Subcutaneous adipose tissue (tissue), 4 donors: Measurements from ENCODE around the gene BICRA. TPM values are rescaled to one million over a fixed set of nuclear protein-coding genes. Genes with fewer than 3 reads are reported as not detected.

Source experiments
- CTCF ChIP-seq: fragments of 450-650 bp; IDR thresholded peaks from one replicate; pipeline ENCODE4 v1.5.1; 2016; ENCODE audit warnings: low read depth, mild to moderate bottlenecking, control low read depth, antibody characterized with exemption, moderate library complexity
- total RNA-seq, 4 donors: library from RNA; depleted of rRNA; stranded (reverse); fragments of >200 nt; gene quantifications; one replicate each; pipeline ENCODE4 v1.1.0, GENCODE V29; 2016

BICRA gene
- total RNA-seq, 4 donors from 2014 or later = 5.1 to 13.2 (median 8.8) TPM

- TF ChIP-seq CTCF = no peak
Measured at GRCh38 chr19:47651691-47652090, 42.8 kb downstream of the BICRA start.

GRCh38 chr19:47652285-47652684 is 43.4 kb downstream of the BICRA start:
- no peak for TF ChIP-seq CTCF

- no peak for TF ChIP-seq CTCF
Measured at GRCh38 chr19:47653856-47654255, 44.9 kb downstream of the BICRA start.

DNA sequence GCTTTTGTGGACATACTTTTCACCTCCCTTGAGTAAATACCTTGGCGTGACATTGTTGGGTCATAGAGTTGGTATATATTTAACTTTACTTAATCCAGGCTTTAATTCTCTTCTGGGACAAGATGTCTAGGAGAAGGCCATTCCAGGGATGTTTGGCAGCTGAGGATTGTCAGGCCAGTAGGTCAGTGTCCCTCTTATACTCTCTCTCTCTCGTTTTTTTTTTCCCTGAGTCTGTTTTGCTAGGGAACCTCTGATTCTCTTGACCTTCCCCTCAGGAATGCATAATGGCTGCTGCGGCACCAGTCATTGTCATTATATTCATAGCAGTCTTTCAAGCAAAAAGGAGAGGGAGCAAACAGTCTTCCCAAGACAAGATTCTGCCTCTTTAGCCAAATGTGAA is 48.8 kb downstream of the BICRA start:
- no peak for TF ChIP-seq CTCF

DNA sequence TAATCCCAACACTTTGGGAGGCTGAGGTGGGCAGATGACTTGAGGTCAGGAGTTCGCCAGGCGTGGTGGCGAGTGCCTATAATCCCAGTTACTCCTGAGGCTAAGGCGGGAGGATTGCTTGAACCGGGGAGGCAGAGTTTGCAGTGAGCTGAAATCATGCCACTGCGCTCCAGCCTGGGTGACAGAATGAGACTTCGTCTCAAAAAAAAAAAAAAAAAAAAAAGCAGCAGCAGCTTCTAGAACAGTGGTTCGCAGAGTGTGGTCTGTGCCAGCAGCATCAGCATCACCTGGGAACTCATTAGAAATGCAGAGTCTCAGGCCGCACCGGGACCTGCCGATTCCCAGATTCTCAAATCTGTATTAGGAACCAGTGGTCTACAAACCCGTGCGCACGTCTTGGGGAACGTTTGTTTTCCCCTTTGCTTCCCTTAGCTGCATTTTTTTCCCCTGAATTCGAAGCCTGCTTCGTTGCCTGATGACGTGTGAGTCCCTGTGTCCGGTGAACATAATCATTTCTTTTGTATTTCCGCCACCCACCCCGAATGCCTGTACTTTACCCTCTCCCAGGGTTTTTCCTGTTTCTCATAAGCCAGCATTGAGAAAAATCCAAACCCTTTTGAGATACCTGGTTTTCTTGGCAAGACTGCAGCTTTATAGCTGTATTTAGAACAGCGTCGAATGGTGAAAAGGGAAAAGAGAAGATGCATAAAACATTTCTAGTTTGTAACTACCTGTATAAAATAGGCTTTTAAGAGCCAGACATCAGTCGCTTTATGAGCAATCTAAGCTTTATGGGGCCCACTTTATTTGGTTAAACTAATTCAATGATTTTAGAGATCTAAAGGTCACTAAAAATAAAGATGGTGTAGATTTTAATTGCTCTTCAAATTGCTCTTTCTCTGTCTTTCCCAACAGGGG is 49.8 kb downstream of the BICRA start:
- no peak for TF ChIP-seq CTCF

- TF ChIP-seq CTCF = no peak
Measured at GRCh38 chr19:47660435-47660832, 51.5 kb downstream of the BICRA start.

DNA sequence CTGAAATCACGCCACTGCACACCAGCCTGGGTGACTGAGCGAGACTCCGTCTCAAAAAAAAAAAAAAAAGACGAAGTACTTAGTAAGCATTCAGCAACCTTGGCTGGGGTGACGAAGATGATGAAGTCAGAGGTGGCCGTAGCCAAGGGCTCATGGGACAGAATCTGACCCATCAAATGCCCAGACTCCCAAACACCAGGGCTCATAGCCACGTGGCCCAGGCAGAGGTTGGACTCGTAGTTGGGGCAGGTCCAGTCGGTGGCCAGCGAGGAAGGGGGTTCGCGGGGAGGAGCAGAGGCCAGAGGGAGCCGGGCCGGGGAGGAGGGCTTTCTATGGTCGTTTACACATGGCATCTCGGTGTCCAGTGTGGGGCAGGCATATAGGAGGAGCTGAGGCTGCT is 52.2 kb downstream of the BICRA start:
- no peak for TF ChIP-seq CTCF
